Neural cell (in vitro differentiated cells): Measurements from ENCODE around the gene NOMO2.
"Not testable (repeated sequence)": the region's sequence is repeated elsewhere in the genome, so short reads cannot be mapped to it uniquely, and the experiment has no call there.

Experiments
- EP300 ChIP-seq: fragments of 450-650 bp; conservative IDR thresholded peaks from 2 replicates; pipeline ENCODE4 v1.6.1; 2014; ENCODE audit warnings: antibody characterized with exemption, mild to moderate bottlenecking, moderate library complexity; ENCODE audit not compliant: poor library complexity, severe bottlenecking
- EZH2 ChIP-seq: fragments of 200-600, 300-800 bp; shearing (Covaris generic), sonication (generic); IDR thresholded peaks from 2 replicates; pipeline ENCODE4 v1.6.1; 2014; ENCODE audit warnings: antibody characterized with exemption, low read length, borderline replicate concordance, mild to moderate bottlenecking; ENCODE audit not compliant: insufficient read depth, poor library complexity, severe bottlenecking
- MXI1 ChIP-seq: fragments of 450-650 bp; conservative IDR thresholded peaks from 2 replicates; pipeline ENCODE4 v1.6.1; 2014; ENCODE audit warnings: antibody characterized with exemption, mild to moderate bottlenecking; ENCODE audit not compliant: poor library complexity, severe bottlenecking
- POLR2AphosphoS5 ChIP-seq: IDR thresholded peaks from 2 replicates; pipeline ENCODE4 v1.6.1; 2012
- RAD21 ChIP-seq: fragments of 450-650 bp; conservative IDR thresholded peaks from 2 replicates; pipeline ENCODE4 v1.6.1; 2014; ENCODE audit warnings: antibody characterized with exemption, mild to moderate bottlenecking, moderate library complexity
- SMC3 ChIP-seq: fragments of 450-650 bp; conservative IDR thresholded peaks from 2 replicates; pipeline ENCODE4 v1.6.1; 2014; ENCODE audit warnings: antibody characterized with exemption, mild to moderate bottlenecking, moderate library complexity; ENCODE audit not compliant: poor library complexity
- TAF1 ChIP-seq: IDR thresholded peaks from 2 replicates; pipeline ENCODE4 v1.6.1; 2012; ENCODE audit warnings: low read depth
- TF ChIP-seq, protein P1 (sequence below): fragments of 450-650 bp; IDR thresholded peaks from 2 replicates; pipeline ENCODE4 v1.5.1; 2014; ENCODE audit warnings: antibody characterized with exemption, mild to moderate bottlenecking, moderate library complexity; ENCODE audit not compliant: poor library complexity, severe bottlenecking
- TF ChIP-seq, protein P2 (sequence below): IDR thresholded peaks from 2 replicates; pipeline ENCODE4 v1.6.1; 2012; ENCODE audit warnings: borderline replicate concordance

DNA sequence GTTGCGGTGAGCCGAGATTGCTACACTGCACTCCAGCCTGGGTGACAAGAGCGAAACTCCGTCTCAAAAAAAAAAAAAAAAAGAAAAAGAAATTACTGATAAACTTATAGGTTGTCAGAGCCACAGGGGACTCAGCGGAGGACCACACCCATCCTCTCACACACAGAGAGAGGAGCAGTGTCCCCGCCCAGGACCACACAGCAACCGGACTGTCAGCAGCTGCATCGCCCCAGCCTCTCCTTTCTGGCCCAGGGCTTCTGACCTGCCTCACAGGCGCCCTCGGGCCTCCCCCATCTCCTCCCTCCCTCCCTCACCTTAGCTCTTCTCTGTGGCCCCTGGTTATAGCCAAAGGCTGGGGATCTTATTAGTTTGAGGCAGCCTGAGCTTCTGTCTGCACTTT, 27.9 kb upstream of the NOMO2 start:
- TF ChIP-seq POLR2AphosphoS5, RAD21, EZH2, SMC3, EP300, TAF1, MXI1: not testable (repeated sequence)
- TF ChIP-seq, protein P1, sequence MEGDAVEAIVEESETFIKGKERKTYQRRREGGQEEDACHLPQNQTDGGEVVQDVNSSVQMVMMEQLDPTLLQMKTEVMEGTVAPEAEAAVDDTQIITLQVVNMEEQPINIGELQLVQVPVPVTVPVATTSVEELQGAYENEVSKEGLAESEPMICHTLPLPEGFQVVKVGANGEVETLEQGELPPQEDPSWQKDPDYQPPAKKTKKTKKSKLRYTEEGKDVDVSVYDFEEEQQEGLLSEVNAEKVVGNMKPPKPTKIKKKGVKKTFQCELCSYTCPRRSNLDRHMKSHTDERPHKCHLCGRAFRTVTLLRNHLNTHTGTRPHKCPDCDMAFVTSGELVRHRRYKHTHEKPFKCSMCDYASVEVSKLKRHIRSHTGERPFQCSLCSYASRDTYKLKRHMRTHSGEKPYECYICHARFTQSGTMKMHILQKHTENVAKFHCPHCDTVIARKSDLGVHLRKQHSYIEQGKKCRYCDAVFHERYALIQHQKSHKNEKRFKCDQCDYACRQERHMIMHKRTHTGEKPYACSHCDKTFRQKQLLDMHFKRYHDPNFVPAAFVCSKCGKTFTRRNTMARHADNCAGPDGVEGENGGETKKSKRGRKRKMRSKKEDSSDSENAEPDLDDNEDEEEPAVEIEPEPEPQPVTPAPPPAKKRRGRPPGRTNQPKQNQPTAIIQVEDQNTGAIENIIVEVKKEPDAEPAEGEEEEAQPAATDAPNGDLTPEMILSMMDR, result not testable (repeated sequence)
- TF ChIP-seq, protein P2, sequence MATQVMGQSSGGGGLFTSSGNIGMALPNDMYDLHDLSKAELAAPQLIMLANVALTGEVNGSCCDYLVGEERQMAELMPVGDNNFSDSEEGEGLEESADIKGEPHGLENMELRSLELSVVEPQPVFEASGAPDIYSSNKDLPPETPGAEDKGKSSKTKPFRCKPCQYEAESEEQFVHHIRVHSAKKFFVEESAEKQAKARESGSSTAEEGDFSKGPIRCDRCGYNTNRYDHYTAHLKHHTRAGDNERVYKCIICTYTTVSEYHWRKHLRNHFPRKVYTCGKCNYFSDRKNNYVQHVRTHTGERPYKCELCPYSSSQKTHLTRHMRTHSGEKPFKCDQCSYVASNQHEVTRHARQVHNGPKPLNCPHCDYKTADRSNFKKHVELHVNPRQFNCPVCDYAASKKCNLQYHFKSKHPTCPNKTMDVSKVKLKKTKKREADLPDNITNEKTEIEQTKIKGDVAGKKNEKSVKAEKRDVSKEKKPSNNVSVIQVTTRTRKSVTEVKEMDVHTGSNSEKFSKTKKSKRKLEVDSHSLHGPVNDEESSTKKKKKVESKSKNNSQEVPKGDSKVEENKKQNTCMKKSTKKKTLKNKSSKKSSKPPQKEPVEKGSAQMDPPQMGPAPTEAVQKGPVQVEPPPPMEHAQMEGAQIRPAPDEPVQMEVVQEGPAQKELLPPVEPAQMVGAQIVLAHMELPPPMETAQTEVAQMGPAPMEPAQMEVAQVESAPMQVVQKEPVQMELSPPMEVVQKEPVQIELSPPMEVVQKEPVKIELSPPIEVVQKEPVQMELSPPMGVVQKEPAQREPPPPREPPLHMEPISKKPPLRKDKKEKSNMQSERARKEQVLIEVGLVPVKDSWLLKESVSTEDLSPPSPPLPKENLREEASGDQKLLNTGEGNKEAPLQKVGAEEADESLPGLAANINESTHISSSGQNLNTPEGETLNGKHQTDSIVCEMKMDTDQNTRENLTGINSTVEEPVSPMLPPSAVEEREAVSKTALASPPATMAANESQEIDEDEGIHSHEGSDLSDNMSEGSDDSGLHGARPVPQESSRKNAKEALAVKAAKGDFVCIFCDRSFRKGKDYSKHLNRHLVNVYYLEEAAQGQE, result not testable (repeated sequence)
